Spinal cord (tissue), 10 donors: ENCODE data around the gene NIPBL. TPM values are rescaled to one million over a fixed set of nuclear protein-coding genes. Genes with fewer than 3 reads are reported as not detected.

Source experiments
- DNase-seq, 6 donors: peaks; one replicate each; pipeline versions ENCODE4 v3.0.0 to v3.0.0-alpha.2; 2013 to 2015; ENCODE audit warnings: low spot score in 6 of 6, low read depth in 4 of 6
- H3K27ac ChIP-seq: one replicate; pipeline ENCODE4 v1.5.1; 2013; ENCODE audit warnings: low read depth, low read length, control low read depth
- H3K27me3 ChIP-seq: one replicate; pipeline ENCODE4 v1.6.1; 2013; ENCODE audit warnings: low read length; ENCODE audit not compliant: control insufficient read depth, insufficient read depth
- H3K36me3 ChIP-seq: one replicate; pipeline ENCODE4 v1.6.1; 2013; ENCODE audit warnings: low read length; ENCODE audit not compliant: control insufficient read depth, insufficient read depth
- H3K4me1 ChIP-seq: one replicate; pipeline ENCODE4 v1.6.1; 2013; ENCODE audit warnings: low read length; ENCODE audit not compliant: control insufficient read depth, insufficient read depth
- H3K4me3 ChIP-seq: one replicate; pipeline ENCODE4 v1.5.1; 2013; ENCODE audit warnings: low read depth, low read length, control low read depth
- H3K9me3 ChIP-seq: one replicate; pipeline ENCODE4 v1.6.1; 2013; ENCODE audit warnings: low read length; ENCODE audit not compliant: control insufficient read depth, insufficient read depth
- WGBS: methylation state at CpG from one replicate; pipeline ENCODE4 v1.1.5; 2013; ENCODE audit warnings: missing lambda C conversion rate; ENCODE audit not compliant: insufficient coverage; 5-methylcytosine and 5-hydroxymethylcytosine counted together
- polyA plus RNA-seq, 2 donors: library from polyadenylated mRNA; unstranded; fragments of 120-200 nt; gene quantifications; one replicate each; pipeline ENCODE4 v1.2.1, GENCODE V29; 2013; ENCODE audit not compliant: insufficient read length in 2 of 2
- total RNA-seq, 2 donors: library from RNA; depleted of rRNA in 1 of 2; stranded (reverse); fragments of 120-200 nt in 1 of 2; fragments of >200 nt in 1 of 2; gene quantifications; one replicate each; pipeline versions ENCODE4 v1.2.3 to v1.2.4, GENCODE V29; 2013 to 2014
- donor health status: healthy.

NIPBL gene
- total and polyA plus RNA-seq, 4 donors, result 40.4 to 71.9 (median 46.9) TPM

DNA sequence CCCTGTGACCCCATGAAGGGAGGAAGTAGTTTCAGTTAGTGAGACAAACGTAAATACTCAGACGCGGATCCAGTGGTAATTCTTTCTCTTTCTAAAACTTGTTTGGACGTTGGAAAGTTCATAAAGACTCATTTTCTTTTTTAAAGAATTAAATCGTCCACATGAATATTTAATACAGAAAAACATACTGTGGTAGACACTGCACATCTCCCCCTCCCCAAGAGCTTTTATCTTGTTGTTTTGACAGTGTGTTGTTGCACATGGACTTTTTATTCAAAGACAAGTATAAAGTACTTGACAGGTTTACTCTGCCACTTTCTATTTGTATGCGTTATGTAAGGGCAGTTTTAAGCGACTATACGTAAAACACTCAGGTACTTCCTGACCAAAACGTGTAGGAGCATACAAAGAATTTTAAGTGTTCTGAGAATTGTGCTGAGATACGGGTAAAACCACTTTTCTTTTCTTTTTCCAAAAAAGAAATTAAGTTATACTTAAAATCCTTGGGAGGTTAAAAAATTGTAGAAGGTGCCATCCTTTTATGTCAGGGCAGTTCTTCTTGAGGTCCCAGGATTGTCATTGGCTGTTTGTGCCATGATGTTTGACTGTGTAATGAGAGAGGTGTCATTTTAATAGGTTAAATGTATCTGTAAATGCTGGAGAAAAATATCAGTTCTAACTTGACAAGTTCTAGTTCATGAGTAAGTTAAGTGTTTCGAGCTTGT lies 1.3 kb downstream of the NIPBL start:
- WGBS, result 0% methylated on average over 1 of the region's 11 CpGs
- Histone ChIP-seq H3K36me3 (no peaks in the 10 kb centered on the region), H3K4me1 (peaks cover 4% of the 10 kb centered on the region), H3K27ac (peak overlapping the region; percentile 99), H3K27me3 (no peaks in the 10 kb centered on the region), H3K4me3 (peak overlapping the region; percentile 91), H3K9me3 (no peaks in the 10 kb centered on the region)
- peak in 4 of 6 donors; percentile 1 to 35 (median 18) for DNase-seq

DNA sequence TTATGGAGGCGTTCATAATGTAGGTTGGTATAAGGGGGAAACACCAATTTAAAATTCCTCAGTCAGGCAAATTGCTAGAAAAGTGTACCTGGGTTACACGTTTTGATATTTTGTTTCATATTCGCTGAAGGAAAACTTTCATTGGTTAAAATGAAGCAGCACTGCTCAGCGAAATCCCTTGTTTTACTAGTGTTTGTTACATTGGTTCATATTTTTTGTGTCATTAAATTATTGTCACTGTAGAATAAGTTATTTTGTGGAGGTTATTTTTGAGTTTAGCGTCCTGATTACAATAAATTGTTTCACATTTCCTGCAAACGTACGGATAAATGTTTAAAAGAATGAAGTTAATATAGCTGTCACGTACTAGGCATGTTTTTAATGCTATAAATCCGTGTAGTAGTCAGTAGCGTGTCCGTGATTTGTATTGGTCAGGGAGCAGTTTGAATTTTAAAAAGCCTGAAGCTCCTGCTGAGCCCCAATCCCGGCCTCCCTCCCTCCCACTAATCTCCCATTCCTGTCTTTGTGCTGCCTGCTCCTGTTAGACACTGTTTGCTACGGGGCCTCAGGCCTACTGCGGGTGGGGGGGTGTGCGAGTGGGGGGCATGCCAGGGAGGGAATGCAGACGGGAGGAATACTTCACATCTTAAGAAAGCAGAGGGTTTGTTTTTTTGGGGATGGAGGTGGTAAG lies 2.0 kb downstream of the NIPBL start:
- H3K9me3 ChIP-seq, result no peaks in the 10 kb centered on the region
- no peaks in the 10 kb centered on the region for H3K36me3 ChIP-seq
- peaks cover 4% of the 10 kb centered on the region for H3K4me1 ChIP-seq
- peak overlapping the region; percentile 99 for H3K27ac ChIP-seq
- H3K4me3 ChIP-seq, result peak overlapping the region; percentile 91
- 0% methylated on average over 5 of the region's 16 CpGs for WGBS
- DNase-seq, result peak in 5 of 6 donors; percentile 10 to 80 (median 53)
- no peaks in the 10 kb centered on the region for H3K27me3 ChIP-seq

DNA sequence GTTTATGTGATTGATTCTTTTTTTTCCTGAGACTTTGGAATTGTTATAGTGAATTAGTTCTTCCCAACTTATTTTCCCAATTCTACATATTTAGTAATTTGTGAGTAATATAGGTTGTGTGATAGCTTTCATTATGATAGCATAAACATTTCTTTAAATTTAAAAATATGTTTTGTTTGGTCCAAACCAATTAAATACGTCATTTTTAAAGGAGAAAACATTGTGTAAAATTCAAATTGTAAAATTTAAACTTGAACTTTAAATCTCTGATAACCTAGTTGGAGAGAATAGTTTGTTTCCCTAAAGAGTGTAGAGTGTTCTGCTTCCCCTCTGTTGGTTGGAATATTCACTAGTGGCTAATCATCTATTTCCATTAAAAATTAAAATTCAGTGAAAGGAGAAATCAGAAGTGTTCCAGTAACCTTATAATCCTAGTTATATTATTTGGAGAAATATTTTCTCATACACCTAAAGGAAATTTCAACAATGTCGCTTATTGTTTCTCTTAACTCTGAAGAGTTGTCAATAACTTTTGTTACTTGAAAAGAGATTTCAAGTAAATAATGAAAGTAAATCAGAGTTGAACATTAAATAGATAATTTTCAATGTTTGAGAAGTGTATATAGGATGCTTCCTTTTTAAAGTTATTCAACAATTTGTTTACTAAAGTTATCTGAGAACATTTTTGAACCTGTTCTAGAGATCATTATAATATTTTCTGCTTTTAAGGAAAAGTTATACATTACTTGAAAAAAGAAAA lies 2.9 kb downstream of the NIPBL start:
- peak overlapping the region; percentile 99 for H3K27ac ChIP-seq
- H3K4me1 ChIP-seq, result peaks cover 4% of the 10 kb centered on the region
- no peaks in the 10 kb centered on the region for H3K27me3 ChIP-seq
- no CpG with 5 or more reads among the region's 2 CpGs for WGBS
- DNase-seq, result no peak
- H3K36me3 ChIP-seq, result no peaks in the 10 kb centered on the region
- no peaks in the 10 kb centered on the region for H3K9me3 ChIP-seq
- H3K4me3 ChIP-seq, result peak overlapping the region; percentile 91

DNA sequence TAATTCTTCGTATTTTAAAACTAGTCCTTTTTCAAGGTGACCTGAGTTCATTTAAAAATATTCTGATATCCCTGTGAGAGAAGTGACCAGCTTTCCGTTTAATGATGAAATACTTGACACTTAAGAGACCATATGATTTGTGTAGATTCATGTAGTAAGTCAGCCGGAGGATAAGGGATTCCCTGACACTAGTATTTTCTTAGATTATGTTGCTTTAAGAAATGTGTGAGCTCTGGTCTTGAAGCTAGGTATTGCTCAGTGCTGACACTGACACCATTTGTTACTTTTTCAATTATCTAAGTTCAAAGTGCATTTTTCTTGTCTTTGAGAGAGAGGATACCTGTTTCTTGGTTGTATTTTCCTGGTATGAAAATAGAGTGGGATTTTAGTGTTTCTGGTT lies 4.2 kb downstream of the NIPBL start:
- Histone ChIP-seq H3K9me3 (no peaks in the 10 kb centered on the region), H3K4me1 (peaks cover 4% of the 10 kb centered on the region), H3K27ac (no peak overlapping the region), H3K36me3 (peaks cover 3% of the 10 kb centered on the region), H3K27me3 (no peaks in the 10 kb centered on the region), H3K4me3 (no peak overlapping the region)
- no CpG with 5 or more reads among the region's 3 CpGs for WGBS
- no peak for DNase-seq

DNA sequence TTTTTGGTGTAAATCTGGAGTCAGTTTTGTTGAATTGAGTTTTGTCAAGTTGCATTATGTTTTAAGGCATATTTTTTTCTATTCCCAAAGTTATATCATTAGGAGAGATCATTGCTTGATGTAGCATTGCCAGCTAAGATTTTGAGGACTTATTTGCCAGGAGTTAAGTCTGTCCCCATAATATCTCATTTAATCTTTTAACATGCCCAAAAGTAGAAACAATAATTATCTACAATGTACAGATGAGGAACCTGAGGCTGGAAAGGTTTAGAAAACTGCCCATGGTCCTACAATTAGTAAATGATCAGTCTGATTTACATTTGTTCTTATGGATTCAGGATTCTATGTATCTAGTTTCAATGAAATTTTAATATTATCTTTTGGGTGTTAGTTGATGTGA lies 4.7 kb downstream of the NIPBL start:
- H3K4me1 ChIP-seq, result peaks cover 4% of the 10 kb centered on the region

DNA sequence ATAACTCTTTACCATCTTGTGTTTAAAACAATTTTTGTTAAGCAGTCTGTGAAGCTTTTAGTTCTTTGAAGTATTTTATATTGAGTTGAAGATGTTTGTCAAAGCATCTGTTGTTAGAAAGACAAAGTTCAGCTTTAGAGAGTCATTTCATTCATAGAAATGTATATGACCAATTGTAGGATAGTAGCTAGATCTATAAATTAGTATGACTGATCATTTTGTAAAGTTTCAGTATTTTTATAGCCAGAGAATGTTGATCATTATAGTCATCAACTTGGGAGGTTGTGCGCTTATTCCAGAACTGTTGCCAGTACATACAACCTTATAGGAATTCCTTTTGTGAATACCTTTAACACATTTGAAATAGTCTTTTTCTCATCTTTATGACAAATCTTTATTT lies 5.2 kb downstream of the NIPBL start:
- Histone ChIP-seq H3K36me3 (peaks cover 3% of the 10 kb centered on the region), H3K27me3 (no peaks in the 10 kb centered on the region), H3K4me1 (peaks cover 4% of the 10 kb centered on the region), H3K9me3 (no peaks in the 10 kb centered on the region), H3K27ac (no peak overlapping the region), H3K4me3 (no peak overlapping the region)
- no peak for DNase-seq
- WGBS, result no CpG with 5 or more reads among the region's 1 CpG

More for the DNA sequence above, 4.7 kb downstream of the NIPBL start:
- peaks cover 3% of the 10 kb centered on the region for H3K36me3 ChIP-seq
- no peak for DNase-seq
- no peaks in the 10 kb centered on the region for H3K27me3 ChIP-seq
- H3K27ac ChIP-seq, result no peak overlapping the region
- no peaks in the 10 kb centered on the region for H3K9me3 ChIP-seq
- no peak overlapping the region for H3K4me3 ChIP-seq

DNA sequence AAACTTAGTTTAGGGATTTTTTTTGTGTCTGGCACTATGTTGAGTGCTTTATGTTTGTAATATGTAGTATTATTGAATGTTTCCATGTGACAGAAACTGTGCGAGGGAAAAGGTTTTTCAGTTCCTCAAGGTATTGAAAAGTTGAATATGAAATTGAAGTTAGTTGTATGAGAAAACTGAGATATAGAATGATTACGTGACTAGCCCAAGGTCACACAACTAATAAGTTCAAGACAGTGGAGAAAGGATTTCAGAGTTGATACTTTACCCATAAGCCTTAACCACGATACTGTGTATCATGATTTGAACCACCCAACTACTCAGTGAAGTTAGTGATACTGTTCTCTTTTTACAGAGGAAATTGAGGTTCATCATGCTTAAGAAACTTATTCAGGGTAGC lies 5.7 kb downstream of the NIPBL start:
- DNase-seq, result no peak
- H3K36me3 ChIP-seq, result peaks cover 3% of the 10 kb centered on the region
- 67% methylated on average over 1 of the region's 3 CpGs for WGBS
- peaks cover 4% of the 10 kb centered on the region for H3K4me1 ChIP-seq
- no peak overlapping the region for H3K4me3 ChIP-seq
- H3K27me3 ChIP-seq, result no peaks in the 10 kb centered on the region
- H3K9me3 ChIP-seq, result no peaks in the 10 kb centered on the region
- no peak overlapping the region for H3K27ac ChIP-seq

DNA sequence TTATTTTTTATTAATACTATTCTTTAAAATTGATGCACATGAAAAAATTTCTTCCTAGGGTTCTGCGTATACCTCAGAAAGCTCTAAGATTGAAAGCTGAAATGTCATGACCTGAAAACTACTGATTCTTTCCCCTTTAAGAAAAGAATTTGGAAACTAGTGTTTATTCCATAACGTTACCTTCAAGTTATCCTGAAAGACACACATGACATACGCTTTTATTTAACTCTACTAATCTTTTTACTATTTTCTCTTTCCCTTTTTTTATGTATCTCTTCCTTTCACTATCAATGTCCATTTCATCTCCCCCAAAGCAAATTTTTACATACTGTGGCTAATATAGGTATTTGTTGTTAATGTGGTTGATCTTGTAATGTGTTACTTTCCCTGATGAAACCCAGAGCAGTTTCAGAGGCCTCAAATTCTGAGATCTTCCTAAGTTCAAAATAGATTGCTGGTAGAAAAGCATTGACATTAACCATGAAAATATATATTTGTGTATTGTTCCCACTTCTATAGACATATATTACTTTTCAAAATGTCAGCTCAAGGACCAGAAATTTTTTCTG lies 7.4 kb downstream of the NIPBL start:
- Histone ChIP-seq H3K36me3 (peaks cover 3% of the 10 kb centered on the region), H3K9me3 (no peaks in the 10 kb centered on the region), H3K27me3 (no peaks in the 10 kb centered on the region), H3K4me1 (no peaks in the 10 kb centered on the region), H3K27ac (no peak overlapping the region), H3K4me3 (no peak overlapping the region)
- DNase-seq, result no peak
- WGBS, result no CpG with 5 or more reads among the region's 3 CpGs

DNA sequence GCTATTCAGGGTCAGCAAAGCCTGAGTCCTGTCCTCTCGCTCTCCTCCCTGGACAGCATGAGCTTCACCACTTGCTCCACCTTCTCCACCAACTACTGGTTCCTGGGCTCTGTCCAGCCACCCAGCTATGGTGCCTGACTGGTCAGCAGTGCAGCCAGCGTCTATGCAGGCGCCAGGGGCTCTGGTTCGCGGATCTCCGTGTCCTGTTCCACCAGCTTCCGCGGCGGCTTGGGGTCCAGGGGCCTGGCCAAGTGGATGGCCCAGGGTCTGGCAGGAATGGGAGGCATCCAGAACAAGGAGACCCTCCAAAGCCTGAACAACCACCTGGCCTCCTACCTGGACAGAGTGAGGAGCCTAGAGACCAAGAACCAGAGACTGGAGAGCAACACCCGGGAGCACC lies 8.6 kb downstream of the NIPBL start:
- no peaks in the 10 kb centered on the region for H3K27me3 ChIP-seq
- WGBS, result 97% methylated on average over 10 of the region's 10 CpGs
- H3K27ac ChIP-seq, result no peak overlapping the region
- peaks cover 3% of the 10 kb centered on the region for H3K36me3 ChIP-seq
- H3K4me1 ChIP-seq, result no peaks in the 10 kb centered on the region
- DNase-seq, result no peak
- H3K4me3 ChIP-seq, result no peak overlapping the region
- H3K9me3 ChIP-seq, result no peaks in the 10 kb centered on the region
